Measurements from ENCODE around the gene CTDSP2.
"Not testable (repeated sequence)": the region's sequence is repeated elsewhere in the genome, so short reads cannot be mapped to it uniquely, and the experiment has no call there.

CTDSP2 gene

DNA sequence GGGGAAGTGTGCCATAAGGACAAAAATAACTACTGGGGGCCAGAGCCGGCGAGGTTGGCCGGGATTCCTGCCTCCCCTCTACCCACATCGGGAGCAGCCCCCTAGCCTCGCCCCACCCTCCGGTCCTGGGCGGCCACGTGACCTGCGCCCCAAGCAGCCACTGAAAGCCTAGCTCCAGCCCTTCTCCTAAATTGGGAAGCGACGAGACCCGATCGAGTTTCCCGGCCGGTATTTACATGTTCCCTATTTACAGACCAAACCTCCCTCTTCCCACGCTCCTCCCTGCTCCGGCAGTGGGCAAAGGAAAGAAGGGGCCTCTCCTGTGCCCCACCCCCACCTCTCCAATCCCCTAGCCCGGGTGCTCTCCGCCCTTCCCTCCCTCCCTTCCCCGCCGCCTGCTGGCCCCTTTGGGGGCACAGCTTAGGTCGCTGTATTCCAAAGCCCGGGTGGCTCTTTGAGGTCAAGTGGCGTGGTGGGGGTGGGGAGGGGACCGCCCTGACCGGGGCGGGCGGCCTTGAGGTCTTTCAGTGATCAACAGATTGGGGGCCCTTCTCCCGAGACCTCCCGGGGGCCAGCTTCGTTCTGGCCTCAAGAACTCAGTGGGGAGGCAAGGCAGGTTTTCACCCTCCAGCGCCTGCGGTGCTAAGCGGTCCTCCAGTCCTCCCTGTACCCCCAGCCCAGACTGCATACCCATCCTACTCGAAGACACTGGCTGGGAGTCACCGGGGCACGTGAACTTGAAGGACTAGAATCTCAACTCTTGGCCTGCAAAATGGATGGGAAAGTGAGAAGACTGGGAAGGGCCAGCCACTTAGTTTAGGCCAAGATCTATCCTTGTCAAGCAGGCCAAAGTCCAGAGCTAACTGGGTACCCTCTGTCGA, 6.3 kb upstream of the CTDSP2 start:
- no peak for DNase-seq (ENCODE audit: low read depth in 2 of 2)

DNA sequence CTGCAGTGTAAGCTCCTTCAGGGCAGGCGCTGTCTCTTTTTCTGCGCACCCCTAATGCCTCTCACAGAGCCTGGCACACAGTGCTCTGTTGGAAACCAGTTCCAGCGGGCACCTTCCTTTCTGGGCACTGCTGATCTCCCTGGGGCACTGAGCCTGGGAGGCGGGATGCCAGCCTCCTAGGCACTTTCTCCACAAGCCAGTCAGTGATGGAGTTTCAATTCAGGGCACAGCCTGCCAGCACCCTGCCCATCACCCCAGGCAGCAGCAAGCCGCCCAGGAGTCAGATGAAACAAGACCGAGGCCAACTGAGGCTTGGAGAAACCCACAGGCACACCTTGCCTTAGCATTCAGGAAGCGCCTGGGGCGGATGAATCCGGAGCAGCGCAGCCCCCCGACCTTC, 5.7 kb upstream of the CTDSP2 start:
- no peak for DNase-seq (ENCODE audit: low read depth in 2 of 2)

DNA sequence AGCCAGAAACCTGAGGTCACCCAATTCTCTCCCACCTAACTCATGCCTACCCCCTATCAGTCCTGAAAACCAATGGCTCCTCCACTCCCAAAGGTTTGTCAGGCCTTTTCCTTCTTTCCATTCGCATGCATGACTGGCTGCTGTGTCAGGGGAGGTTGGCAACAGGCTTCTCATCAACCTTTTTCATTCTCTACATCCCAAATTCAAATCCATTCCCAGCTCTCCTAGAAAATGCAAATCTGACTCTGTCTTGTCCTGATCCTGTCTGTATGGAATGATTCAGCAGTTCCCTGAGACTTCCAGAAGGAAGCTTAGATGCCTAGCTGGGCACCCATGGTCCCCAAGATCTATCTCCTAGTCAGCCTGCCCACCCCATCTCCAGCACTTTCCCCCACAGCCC, 5.0 kb upstream of the CTDSP2 start:
- DNase-seq (ENCODE audit: low read depth in 2 of 2) = no peak

DNA sequence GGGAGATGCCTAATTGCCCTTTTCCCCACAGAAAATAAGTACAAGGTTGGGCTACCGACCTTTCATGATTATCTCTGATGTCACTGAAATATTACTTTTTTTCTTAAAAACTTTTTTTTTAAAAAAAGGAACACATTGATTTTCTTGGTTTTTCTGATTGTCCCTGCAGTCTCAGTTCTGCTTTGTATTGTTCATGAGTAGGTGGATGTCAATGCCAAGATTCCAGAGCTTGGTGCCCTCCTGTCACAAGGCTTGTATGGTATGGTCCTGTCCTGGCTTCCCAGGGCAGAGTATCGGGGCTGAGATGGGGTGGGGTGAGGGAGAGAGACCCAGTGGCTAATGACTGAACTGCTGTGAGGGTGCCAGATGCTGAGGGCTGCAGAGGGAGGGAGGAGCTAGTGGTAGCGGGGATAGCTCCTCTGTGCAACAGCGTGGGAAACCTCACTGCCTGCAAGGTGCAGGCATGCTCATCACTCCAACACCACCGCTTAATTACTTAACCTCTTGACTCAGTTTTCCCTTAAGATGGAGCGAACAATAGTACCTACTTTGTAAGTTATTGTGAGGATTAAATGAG, 4.4 kb upstream of the CTDSP2 start:
- no peak for DNase-seq (ENCODE audit: low read depth in 2 of 2)

DNA sequence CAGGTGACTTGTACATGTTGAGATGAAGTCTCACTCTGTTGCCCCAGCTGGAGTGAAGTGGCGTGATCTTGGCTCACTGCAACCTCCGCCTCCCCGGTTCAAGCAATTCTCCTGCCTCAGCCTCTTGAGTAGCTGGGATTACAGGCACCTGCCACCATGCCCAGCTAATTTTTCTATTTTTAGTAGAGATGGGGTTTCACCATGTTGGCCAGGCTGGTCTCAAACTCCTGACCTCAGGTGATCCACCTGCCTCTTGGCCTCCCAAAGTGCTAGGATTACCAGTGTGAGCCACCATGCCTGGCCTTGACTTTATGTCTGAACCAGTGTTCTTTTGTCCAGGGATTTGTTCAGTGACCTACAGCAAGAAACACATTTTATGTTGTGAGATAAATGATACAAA, 2.9 kb upstream of the CTDSP2 start:
- DNase-seq (ENCODE audit: low read depth in 2 of 2) = not testable (repeated sequence)

DNA sequence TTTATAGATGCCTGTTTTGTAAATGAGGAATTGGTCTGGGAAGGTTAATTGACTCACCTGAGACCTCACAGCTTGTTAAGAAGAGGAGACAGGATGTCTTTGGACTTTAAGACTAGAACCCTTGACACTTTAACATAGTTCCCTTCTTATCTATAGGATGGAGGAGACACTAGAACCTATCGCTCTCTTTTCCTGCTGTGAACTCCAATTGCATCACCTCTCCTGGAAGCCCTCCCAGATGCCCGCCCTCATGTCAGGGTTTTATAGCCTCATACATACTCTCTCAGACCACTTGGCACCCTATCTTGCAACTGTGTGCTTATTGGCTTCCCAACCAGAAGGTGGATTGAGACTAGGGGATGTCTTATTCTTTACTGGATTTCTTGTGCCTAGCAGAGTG, 2.5 kb upstream of the CTDSP2 start:
- DNase-seq (ENCODE audit: low read depth in 2 of 2) = no peak

DNA sequence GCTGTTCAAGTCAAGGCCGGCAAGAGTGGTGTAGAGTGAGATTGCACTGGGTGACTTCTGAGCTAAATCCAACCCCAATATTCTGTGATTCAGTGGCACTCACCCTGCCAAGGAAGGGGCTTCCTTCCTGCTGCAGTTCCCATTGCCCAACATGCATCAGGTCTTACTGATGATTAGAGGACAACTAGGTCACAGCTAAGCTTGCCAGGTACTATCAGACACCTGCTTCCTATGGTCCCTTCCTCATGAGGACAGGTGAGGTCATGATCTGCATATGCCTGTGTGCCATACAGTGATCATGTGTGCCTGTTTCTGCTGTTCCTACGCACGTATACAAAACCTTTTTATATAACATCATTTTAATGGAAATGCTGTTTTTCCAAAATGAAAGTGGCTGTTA, 1.7 kb upstream of the CTDSP2 start:
- no peak for DNase-seq (ENCODE audit: low read depth in 2 of 2)

DNA sequence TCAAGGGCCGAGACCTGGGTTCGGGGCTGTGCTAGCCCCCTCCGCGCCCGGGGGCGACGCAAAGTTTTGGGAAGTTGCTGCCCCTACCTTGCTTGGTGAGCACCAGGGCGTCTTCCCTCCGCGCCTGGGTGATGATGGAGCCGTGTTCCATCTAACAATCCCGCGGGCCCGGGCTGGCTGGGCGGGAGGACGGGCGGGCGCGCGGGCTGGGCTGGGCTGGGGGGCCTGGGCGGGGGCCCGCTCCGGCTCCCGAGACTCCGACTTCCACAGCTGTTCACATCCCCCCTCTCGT, 298 bp downstream of the CTDSP2 start:
- no peak for DNase-seq (ENCODE audit: low read depth in 2 of 2)

DNA sequence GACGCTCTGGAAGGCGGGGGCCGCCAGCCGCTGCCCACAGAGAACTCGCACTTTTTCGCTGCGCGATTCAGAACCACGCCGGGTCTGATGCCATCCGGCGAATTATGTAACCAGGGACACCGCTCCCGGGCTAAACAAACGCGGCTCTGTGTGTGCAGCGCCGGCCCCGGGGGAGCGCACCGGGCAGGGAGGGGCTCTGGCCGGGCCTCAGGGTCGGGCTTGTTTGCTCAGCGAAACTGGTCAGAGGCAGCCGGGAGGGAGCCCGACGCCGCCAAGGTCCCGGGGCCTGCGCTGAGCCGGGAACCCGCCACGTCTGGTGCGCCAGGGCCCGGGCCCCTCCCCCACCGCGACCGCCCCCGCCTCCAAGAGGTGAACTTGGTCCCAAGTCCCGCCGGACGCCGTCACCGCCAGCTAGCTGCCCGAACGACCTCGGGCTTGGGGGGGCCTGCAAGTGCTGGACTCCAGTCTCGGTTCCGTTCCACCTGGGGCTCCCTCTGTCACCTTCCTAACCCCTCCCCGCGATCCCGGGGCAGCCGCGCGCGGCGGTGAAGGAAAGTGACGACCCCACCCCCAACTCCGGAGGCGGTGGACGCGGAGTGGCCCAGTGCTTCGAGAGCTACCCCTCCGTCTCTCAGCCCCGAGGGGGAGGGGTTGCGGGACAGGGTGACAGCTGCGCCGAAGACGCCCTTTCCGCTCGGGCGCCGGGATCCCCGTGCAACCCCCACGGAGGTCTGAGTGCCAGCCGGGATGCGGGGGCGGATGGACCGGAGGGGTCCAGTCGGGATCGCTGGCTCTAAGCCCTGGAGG, 848 bp downstream of the CTDSP2 start:
- DNase-seq (ENCODE audit: low read depth in 2 of 2) = peak in 1 of 2 experiments; percentile 59

DNA sequence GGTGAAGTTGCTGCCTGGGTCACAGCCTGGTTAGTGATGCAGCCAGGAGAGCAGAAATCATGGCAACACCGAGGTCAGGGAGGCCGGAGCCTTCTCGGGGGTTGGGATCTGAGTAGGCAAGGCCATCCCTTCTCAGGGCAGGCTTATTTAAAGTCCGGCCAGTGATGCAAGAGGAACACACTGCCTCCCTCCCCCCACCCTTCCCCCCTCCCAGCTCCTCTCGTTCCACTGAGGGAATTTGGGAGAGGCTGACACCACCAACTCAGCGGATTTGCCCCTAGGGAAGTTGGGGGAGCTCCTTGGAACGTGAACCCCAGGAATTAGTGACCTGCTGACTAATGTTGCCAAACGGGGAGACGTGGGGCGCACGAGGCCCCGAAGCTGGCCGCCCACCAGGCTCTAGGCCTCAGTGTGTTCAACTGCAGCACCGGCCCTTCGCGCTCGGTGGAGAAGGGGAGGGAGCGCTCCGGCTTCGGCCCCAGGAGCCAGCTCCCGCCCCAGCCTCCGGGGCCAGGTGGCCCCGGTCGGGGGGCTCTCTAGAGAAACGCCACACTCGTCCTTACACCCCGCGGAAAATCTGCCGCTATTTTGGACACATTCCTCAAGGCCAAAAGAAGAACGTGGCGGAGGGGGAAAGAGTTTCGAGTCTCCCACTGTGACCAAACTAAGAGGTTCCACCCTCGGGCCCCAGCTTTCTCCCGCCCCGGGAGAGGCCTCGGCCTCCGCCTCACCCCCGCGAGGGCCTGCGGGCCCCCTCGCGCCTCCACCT, 1.6 kb downstream of the CTDSP2 start:
- peak in 1 of 2 experiments; percentile 27 for DNase-seq (ENCODE audit: low read depth in 2 of 2)

DNA sequence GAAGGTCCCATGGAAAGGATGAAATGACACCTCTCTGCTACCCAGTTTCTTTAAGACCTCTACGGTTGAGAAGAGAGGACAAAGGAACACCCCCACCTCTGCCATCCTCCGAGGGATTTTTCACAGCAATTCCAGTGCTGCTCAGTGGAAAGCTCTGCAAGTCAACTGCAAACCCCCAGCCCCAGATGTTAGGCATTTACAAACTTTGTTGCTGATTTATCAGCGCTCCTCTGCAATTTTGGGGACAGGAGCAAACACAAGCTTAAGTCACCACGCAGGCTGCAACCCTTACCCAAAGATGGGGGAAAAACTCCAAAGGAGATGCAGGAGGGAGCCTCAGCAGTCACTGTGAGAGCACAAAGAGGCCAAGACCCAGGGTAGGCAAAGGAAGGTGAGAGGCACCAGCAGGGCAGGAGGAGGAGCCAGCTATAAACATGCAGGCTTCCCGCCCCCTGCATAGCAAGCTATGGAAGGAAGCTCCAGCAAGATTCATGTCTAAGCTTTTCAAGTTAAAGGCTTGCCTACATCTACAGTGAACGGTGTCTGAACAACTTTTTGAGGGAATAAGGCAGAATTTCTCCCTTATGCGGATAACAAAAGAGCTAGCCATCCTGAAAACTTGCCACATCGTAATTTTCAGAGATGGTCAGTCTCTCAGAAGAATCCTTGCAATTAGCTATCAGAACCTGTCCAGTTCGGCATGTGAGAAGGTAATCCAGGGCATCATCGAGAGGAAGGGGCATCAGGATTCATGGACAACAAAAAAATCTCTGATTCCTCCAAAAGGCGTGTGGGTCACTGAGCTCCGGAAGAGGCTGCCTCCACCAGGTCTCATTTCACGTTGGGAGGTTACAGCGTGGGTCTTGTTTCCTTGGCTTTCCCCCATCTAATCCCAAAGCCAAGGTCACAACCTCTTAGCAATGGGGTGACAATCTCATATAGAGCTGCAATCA, 3.9 kb downstream of the CTDSP2 start:
- DNase-seq (ENCODE audit: low read depth in 2 of 2) = no peak

DNA sequence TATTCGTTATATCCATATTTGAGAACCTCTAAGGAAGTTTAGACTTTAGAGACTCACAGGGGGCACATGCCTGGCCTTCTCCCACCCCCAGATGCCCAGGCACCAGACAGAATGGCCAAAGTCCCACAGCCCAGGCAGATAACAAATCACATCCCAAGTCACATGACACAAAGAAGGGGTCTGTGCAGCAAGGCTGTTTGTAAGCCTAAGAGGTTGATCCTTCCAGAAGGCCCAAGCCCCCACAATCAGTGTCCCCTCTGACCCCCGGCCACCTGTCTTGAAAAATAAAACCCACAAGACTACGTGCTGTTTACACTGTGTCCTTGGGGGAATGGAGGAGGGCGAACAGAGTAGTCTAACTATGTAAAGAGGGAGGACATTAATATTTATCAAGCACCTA, 5.1 kb downstream of the CTDSP2 start:
- no peak for DNase-seq (ENCODE audit: low read depth in 2 of 2)

DNA sequence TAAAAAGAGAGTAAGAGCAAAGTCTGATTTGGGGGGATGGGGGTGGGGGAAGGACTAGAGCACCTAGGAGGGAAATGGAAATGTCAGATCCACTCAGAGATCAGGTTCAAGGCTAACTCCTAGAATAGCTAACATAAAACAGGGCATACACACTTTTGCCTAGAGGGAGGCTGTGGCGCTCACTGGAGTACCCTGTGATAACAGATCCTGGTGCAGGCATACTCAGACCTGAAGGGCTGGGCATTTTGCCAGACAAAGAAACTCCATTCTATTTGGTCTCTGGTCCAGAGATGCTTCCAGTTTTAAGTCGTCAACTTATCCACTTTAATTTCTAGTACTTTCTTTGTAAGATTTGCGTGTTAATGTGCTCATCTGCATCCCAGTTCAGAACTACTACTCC, 5.8 kb downstream of the CTDSP2 start:
- no peak for DNase-seq (ENCODE audit: low read depth in 2 of 2)

DNA sequence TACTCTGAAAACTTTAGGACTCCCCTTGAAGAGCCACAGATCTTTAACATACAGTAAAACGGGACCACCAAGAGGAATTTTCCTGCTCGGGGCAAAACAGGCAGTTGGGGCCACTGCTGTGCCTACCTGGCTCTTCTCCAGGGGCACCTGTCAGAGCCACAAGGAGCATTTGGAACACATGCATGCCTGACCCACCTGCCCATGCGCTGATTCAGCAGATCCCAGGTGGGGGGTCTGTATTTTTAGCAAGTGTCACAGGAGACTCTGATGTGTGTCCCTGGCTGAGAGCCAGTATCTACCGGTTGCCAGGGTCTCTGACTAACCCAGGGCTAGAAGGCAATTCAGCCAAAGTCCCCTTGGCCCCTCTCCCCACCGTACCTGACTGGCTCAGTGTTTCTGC, 6.5 kb downstream of the CTDSP2 start:
- no peak for DNase-seq (ENCODE audit: low read depth in 2 of 2)

DNA sequence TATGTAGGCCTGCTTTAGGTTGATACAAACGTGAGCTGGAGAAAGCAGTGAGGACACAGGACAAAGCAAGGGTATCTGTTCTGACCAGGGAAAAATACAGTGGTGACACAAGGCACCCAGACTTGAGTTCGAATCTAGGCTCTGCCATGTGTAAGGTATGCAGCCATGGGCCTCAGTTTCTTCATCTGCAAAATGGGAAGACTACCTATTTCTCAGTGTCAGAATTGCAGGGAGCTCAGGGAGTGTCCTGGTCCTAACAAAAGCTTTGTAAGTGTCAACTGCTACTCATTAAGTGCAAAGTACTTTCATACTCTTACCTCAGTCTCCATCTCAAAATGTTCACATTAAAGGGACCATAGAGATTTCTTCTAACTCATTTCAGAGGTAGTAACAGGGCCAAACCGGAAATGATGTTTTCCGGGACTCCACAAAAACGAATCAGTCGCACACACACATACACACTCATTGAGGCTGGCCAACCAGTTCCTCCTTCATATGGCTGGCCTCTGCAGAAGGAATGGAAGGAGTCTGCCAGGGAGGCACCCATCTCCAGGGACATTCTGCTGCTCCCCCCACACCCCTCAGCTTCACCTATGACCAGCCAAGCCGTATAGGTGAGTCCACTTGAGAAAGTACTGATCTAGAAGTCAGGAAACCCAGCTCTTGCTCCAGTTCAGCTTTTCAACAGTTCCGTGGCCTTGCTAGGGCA, 7.8 kb downstream of the CTDSP2 start:
- DNase-seq (ENCODE audit: low read depth in 2 of 2) = no peak

DNA sequence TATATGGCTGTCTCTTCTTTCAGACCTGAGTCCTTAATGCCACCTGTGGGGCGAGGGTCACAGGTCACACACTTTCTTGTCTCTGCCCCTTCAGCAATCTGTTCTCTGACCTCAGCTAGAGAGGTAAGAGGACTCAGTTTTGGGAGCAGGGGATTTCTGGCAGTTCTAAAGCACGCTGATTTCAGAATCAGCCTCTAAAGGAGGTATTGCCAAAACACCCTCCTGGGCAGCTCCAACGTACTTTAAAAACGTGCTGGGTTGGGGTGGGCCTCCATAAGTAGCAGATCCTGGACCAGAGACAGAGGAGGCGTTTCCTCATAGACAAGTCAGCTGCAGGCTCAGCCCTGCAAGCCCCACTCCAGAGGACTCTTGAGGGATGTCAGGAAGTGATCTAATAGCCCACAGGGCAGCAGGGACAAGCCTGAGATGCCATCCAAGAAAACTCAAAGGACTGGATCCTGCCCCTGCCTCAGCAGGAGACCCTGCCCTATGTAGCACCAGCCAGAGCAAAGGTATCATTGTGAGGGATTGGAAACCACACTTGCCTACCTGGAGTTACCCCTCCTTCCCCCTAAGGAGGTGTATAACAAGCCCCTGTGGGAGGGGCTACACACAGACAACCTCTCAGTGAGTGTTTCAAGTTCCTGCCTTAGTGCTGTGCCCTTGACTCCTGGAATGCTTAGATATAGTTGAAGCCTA, 8.5 kb downstream of the CTDSP2 start:
- no peak for DNase-seq (ENCODE audit: low read depth in 2 of 2)

DNA sequence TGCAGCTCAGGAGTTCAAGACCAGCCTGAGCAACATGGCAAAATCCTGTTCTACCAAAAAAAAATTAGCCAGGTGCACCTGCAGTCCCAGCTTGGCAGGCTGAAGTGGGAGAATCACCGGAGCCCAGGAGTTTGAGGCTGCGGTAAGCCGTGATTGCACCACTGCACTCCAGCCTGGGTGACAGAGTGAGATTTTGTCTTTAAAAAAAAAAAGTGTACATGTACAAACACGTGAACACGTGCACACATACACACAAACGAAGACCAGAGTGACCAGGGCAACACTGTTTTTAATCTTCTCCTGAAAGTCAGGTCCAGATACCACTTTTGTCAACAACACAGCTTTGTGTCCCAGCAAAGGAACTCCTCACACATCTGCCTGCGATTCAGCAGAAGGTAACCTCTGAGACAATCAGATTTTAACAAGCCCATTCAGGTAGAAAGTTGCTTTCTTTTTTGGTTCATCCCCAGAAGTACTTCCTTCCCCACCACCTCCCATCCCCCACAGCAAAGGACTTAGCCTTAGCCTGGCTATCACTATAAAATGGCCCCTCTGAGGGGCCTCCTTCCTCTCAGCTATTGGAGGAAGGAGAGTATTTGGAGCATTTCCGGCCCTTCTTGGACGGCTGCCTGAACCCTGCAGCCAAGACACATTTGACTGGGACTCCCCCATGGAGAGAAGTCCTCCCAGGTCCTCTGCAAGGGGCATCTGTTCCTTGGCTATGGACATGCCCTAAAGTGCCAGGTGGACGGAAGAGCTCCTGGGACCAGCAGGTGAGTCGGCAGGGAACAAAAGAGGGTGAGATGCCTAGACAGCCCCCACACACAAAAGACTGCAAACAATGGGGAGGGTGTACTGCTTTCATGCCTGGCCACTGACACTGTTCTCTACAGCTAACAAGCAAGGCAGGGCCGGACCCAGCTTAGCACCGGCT, 9.8 kb downstream of the CTDSP2 start:
- DNase-seq (ENCODE audit: low read depth in 2 of 2) = no peak

All from stimulated activated CD4-positive, alpha-beta T cell treated with anti-CD3 and anti-CD28 coated beads, Interleukin-12 subunit alpha, Interleukin-12 subunit beta, amount 100 ng/mL, for 24 hours (primary cell).